SK-N-SH treated with all-trans-retinoic acid at 6 μM for 48 hours (cell line): ENCODE data around the gene FAM43A.

ENCODE experiments used
- ARNTL ChIP-seq: fragments of 450-650 bp; formaldehyde crosslinking; IDR thresholded peaks from 2 replicates; pipeline ENCODE4 v1.5.0; 2020; ENCODE audit warnings: low read depth, mild to moderate bottlenecking, moderate library complexity, borderline replicate concordance
- CREB5 ChIP-seq: fragments of 250-450 bp; sonication (Bioruptor Pico); IDR thresholded peaks from 2 replicates; pipeline ENCODE4 v1.5.1; 2020; ENCODE audit warnings: low read depth, mild to moderate bottlenecking, moderate library complexity
- GLIS3 ChIP-seq: fragments of 250-450 bp; sonication (Bioruptor Pico); IDR thresholded peaks from 2 replicates; pipeline ENCODE4 v1.5.0; 2020; ENCODE audit warnings: mild to moderate bottlenecking, moderate library complexity
- ISL1 ChIP-seq: fragments of 250-450 bp; sonication (Bioruptor Pico); IDR thresholded peaks from 2 replicates; pipeline ENCODE4 v2.1.2; 2022; ENCODE audit warnings: mild to moderate bottlenecking, moderate library complexity
- OSR1 ChIP-seq: fragments of 250-450 bp; sonication (Bioruptor Pico); IDR thresholded peaks from 2 replicates; pipeline ENCODE4 v1.8.0; 2022; ENCODE audit warnings: moderate library complexity, mild to moderate bottlenecking, inconsistent platforms
- RARB ChIP-seq: fragments of 250-450 bp; sonication (Bioruptor Pico); IDR thresholded peaks from 2 replicates; pipeline ENCODE4 v1.8.0; 2021; ENCODE audit warnings: mild to moderate bottlenecking, moderate library complexity
- SNAI2 ChIP-seq: fragments of 250-450 bp; sonication (Bioruptor Pico); IDR thresholded peaks from 2 replicates; pipeline ENCODE4 v1.5.0; 2020; ENCODE audit warnings: mild to moderate bottlenecking, moderate library complexity
- TCF4 ChIP-seq: fragments of 250-450 bp; sonication (Bioruptor Pico); IDR thresholded peaks from 2 replicates; pipeline ENCODE4 v1.8.0; 2021; ENCODE audit warnings: mild to moderate bottlenecking, moderate library complexity, borderline replicate concordance
- ZC3H10 ChIP-seq: fragments of 250-450 bp; sonication (Bioruptor Pico); IDR thresholded peaks from 2 replicates; pipeline ENCODE4 v1.5.1; 2021; ENCODE audit warnings: mild to moderate bottlenecking, moderate library complexity
- ZFP3 ChIP-seq: fragments of 250-450 bp; sonication (Bioruptor Pico); IDR thresholded peaks from 2 replicates; pipeline ENCODE4 v1.5.0; 2020; ENCODE audit warnings: mild to moderate bottlenecking, moderate library complexity
- ZFP30 ChIP-seq: fragments of 450-650 bp; formaldehyde crosslinking; IDR thresholded peaks from 2 replicates; pipeline ENCODE4 v1.5.0; 2022; ENCODE audit warnings: mild to moderate bottlenecking, moderate library complexity
- ZNF565 ChIP-seq: fragments of 450-650 bp; formaldehyde crosslinking; conservative IDR thresholded peaks from 2 replicates; pipeline ENCODE4 v1.5.0; 2020; ENCODE audit warnings: low read depth, mild to moderate bottlenecking, moderate library complexity
- ZNF70 ChIP-seq: fragments of 450-650 bp; formaldehyde crosslinking; IDR thresholded peaks from 2 replicates; pipeline ENCODE4 v1.5.0; 2020; ENCODE audit warnings: mild to moderate bottlenecking, moderate library complexity
- TF ChIP-seq, protein P1 (sequence below): fragments of 250-450 bp; sonication (Bioruptor Pico); IDR thresholded peaks from 2 replicates; pipeline ENCODE4 v1.8.0; 2020; ENCODE audit warnings: mild to moderate bottlenecking, moderate library complexity, borderline replicate concordance

DNA sequence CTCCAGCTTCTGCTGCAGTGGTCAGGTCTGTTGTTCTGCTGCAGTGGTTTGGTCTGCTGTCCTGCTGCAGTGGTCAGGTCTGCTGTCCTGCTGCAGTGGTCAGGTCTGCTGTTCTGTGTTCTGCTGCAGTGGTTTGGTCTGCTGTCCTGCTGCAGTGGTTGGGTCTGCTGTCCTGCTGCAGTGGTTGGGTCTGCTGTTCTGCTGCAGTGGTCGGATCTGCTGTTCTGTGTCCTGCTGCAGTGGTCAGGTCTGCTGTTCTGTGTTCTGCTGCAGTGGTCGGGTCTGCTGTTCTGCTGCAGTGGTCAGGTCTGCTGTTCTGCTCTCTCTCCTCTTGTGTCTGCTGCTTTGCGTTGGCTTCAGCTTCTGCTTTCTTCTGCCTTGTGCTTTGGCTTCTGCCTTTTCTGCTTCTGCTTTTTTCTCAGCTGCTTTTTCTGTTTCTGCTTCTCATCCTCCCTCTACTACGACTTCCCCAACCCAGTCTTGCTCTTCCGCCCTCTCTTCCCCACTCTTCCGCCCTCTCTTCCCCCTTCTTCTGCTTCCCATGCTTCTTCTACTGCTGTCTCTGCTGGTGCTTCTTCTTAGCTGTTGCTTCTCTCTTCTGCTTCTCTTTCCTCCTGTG is 50.7 kb downstream of the FAM43A start:
- no peak for TF ChIP-seq ZNF70 (CRISPR knock-in tag)
- no peak for TF ChIP-seq ZFP3 (CRISPR knock-in tag)
- TF ChIP-seq ISL1 (CRISPR knock-in tag): no peak
- TF ChIP-seq SNAI2 (CRISPR knock-in tag): no peak
- no peak for TF ChIP-seq ZC3H10 (CRISPR knock-in tag)
- TF ChIP-seq, protein P1, sequence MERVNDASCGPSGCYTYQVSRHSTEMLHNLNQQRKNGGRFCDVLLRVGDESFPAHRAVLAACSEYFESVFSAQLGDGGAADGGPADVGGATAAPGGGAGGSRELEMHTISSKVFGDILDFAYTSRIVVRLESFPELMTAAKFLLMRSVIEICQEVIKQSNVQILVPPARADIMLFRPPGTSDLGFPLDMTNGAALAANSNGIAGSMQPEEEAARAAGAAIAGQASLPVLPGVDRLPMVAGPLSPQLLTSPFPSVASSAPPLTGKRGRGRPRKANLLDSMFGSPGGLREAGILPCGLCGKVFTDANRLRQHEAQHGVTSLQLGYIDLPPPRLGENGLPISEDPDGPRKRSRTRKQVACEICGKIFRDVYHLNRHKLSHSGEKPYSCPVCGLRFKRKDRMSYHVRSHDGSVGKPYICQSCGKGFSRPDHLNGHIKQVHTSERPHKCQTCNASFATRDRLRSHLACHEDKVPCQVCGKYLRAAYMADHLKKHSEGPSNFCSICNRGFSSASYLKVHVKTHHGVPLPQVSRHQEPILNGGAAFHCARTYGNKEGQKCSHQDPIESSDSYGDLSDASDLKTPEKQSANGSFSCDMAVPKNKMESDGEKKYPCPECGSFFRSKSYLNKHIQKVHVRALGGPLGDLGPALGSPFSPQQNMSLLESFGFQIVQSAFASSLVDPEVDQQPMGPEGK (CRISPR knock-in tag): no peak
- no peak for TF ChIP-seq ZFP30 (CRISPR knock-in tag)
- no peak for TF ChIP-seq ZNF565 (CRISPR knock-in tag)
- no peak for TF ChIP-seq RARB (CRISPR knock-in tag)
- TF ChIP-seq CREB5 (CRISPR knock-in tag): no peak
- TF ChIP-seq ARNTL (CRISPR knock-in tag): no peak
- no peak for TF ChIP-seq TCF4 (CRISPR knock-in tag)
- no peak for TF ChIP-seq GLIS3 (CRISPR knock-in tag)
- no peak for TF ChIP-seq OSR1 (CRISPR knock-in tag)
